ENCODE data around the gene RFPL3. TPM values are rescaled to one million over a fixed set of nuclear protein-coding genes. Genes with fewer than 3 reads are reported as not detected.

RFPL3 gene
- total and polyA plus RNA-seq, 10 of the 15 experiments (the other 5 are each of a cell fraction or from before 2014, with no cell fraction given): not detected

DNA sequence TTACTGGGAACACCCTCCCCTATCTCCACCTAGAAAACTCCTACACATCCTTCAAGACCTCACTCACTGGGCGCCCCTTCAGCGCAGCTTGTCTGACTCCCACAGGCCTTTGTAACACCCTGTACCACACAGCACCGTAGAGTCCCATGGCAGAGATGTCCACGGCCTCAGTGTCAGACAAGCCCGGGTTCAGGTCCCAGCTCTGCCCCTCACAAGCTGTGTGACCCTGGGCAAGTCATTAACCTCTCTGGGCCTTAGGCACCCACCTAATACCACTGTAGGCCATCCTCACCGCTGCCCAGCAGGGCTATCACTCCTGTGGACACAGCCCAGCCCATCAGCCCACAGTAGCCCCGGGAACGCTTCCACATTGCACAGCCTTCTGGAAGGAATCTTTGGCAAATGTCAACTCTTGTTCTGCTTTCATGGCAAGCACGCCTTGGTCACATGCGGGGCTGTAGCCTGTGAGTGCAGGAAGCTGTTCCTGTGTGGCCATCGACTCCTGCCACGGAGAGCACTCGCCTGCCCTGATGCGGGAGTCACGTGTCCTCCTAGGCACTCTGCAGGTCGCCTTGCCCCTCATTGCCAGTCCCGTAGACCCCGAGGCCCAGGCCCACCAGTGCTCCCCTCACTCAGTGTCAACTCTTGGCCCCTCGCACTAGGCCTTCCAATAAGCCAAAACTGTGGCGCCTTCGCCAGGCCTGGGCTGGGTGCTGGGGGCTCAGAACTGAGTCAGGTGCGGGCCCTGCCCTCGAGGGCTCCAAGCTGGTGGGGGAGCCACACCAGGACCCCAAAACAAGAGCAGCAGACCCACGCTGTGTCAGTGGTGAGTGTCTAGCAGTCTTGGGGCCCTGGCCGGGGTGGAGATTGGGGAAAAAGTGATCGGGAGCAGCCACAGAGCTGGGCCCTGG lies 32.9 kb upstream of the RFPL3 start:
- no peak for DNase-seq (ENCODE audit: low read depth, low spot score)
- H3K27me3 ChIP-seq (replicated peaks in 1 of 2; ENCODE audit: control insufficient read depth in 2 of 2, insufficient read depth in 2 of 2, low read length in 1 of 2): no peaks in the 10 kb centered on the region; a peak in 1 of 4 replicates
- in situ Hi-C loops (cut with MboI) (no loop called here), intact Hi-C loops (cut with micrococcal nuclease; ENCODE audit: unreplicated experiment) (no loop called here)
- no peak for FAIRE-seq
- ChIA-PET CTCF (interaction anchor here (0.6 kb wide), 1 partner anchor 13 kb away, joined by 3 read pairs; no protein-coding TSS in a partner anchor), SMC1A (ENCODE audit: uncharacterized antibody, unreplicated experiment) (no interaction called here), RAD21 (ENCODE audit: unreplicated experiment) (no interaction called here), POLR2A (no interaction called here)
- no peaks in the 10 kb centered on the region for H3K36me3 ChIP-seq (ENCODE audit: control insufficient read depth in 2 of 2, insufficient read depth in 2 of 2, low read length in 1 of 2)
- H3K4me3 ChIP-seq: no peak overlapping the region
- H3K79me2 ChIP-seq (ENCODE audit: control insufficient read depth, insufficient read depth, low read length): no peaks in the 10 kb centered on the region
- TF ChIP-seq MYC (IDR thresholded peaks at IDR 0.05; ENCODE audit: insufficient read depth, insufficient read length, insufficient replicate concordance, low read length, severe bottlenecking) (no peak), CEBPB (IDR thresholded peaks at IDR 0.05; ENCODE audit: borderline replicate concordance in 1 of 2, low read depth in 2 of 2, low read length in 2 of 2) (no peak)
- no peak overlapping the region for H3K4me2 ChIP-seq (ENCODE audit: control insufficient read depth, insufficient read depth)
- H3K27ac ChIP-seq (ENCODE audit: control insufficient read depth, insufficient read depth): no peak overlapping the region
- H3K9me3 ChIP-seq (replicated peaks; ENCODE audit: control insufficient read depth, insufficient read depth, low read length): no peaks in the 10 kb centered on the region
- no TSS peak for BruUV-seq (replicated peaks)
- H4K20me1 ChIP-seq (ENCODE audit: control insufficient read depth, insufficient read depth): no peaks in the 10 kb centered on the region
- no peak overlapping the region for H3K9ac ChIP-seq (ENCODE audit: control insufficient read depth, insufficient read depth, low read length)
- H2AFZ ChIP-seq (ENCODE audit: control insufficient read depth, low read depth, low read length): no peak overlapping the region
- WGBS (ENCODE audit: insufficient coverage, insufficient replicate concordance, low lambda C conversion rate, missing lambda C conversion rate): 32% methylated on average over 26 of the region's 26 CpGs
- H3K4me1 ChIP-seq (ENCODE audit: control insufficient read depth, insufficient read depth, low read length): no peaks in the 10 kb centered on the region
- ATAC-seq: no peak

- ChIA-PET POLR2A (no interaction called here), SMC1A (ENCODE audit: uncharacterized antibody, unreplicated experiment) (no interaction called here), CTCF (no interaction called here), RAD21 (ENCODE audit: unreplicated experiment) (no interaction called here)
- H3K4me1 ChIP-seq (ENCODE audit: control insufficient read depth, insufficient read depth, low read length): no peaks in the 10 kb centered on the region
- no peaks in the 10 kb centered on the region for H3K79me2 ChIP-seq (ENCODE audit: control insufficient read depth, insufficient read depth, low read length)
- ATAC-seq: no peak
- H3K36me3 ChIP-seq (ENCODE audit: control insufficient read depth in 2 of 2, insufficient read depth in 2 of 2, low read length in 1 of 2): no peaks in the 10 kb centered on the region
- no peaks in the 10 kb centered on the region for H3K9me3 ChIP-seq (replicated peaks; ENCODE audit: control insufficient read depth, insufficient read depth, low read length)
- H3K27me3 ChIP-seq (replicated peaks in 1 of 2; ENCODE audit: control insufficient read depth in 2 of 2, insufficient read depth in 2 of 2, low read length in 1 of 2): no peaks in the 10 kb centered on the region; a peak in 1 of 4 replicates
- intact Hi-C loops (cut with micrococcal nuclease; ENCODE audit: unreplicated experiment) (no loop called here), in situ Hi-C loops (cut with MboI) (no loop called here)
- DNase-seq (ENCODE audit: low read depth, low spot score): no peak
- BruUV-seq (replicated peaks): no TSS peak
- FAIRE-seq: no peak
- no peak overlapping the region for H3K4me2 ChIP-seq (ENCODE audit: control insufficient read depth, insufficient read depth)
- H2AFZ ChIP-seq (ENCODE audit: control insufficient read depth, low read depth, low read length): no peak overlapping the region
- 54% methylated on average over 9 of the region's 9 CpGs for WGBS (ENCODE audit: insufficient coverage, insufficient replicate concordance, low lambda C conversion rate, missing lambda C conversion rate)
- TF ChIP-seq IRF3 (IDR thresholded peaks at IDR 0.05) (no peak), JUND (IDR thresholded peaks at IDR 0.05; ENCODE audit: low read depth, low read length) (no peak), CREB1 (IDR thresholded peaks at IDR 0.05; ENCODE audit: low read depth) (no peak)
- TF ChIP-seq, protein P1, sequence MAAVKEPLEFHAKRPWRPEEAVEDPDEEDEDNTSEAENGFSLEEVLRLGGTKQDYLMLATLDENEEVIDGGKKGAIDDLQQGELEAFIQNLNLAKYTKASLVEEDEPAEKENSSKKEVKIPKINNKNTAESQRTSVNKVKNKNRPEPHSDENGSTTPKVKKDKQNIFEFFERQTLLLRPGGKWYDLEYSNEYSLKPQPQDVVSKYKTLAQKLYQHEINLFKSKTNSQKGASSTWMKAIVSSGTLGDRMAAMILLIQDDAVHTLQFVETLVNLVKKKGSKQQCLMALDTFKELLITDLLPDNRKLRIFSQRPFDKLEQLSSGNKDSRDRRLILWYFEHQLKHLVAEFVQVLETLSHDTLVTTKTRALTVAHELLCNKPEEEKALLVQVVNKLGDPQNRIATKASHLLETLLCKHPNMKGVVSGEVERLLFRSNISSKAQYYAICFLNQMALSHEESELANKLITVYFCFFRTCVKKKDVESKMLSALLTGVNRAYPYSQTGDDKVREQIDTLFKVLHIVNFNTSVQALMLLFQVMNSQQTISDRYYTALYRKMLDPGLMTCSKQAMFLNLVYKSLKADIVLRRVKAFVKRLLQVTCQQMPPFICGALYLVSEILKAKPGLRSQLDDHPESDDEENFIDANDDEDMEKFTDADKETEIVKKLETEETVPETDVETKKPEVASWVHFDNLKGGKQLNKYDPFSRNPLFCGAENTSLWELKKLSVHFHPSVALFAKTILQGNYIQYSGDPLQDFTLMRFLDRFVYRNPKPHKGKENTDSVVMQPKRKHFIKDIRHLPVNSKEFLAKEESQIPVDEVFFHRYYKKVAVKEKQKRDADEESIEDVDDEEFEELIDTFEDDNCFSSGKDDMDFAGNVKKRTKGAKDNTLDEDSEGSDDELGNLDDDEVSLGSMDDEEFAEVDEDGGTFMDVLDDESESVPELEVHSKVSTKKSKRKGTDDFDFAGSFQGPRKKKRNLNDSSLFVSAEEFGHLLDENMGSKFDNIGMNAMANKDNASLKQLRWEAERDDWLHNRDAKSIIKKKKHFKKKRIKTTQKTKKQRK (IDR thresholded peaks at IDR 0.05; ENCODE audit: low read depth, low read length): no peak
- H3K9ac ChIP-seq (ENCODE audit: control insufficient read depth, insufficient read depth, low read length): no peak overlapping the region
- H3K27ac ChIP-seq (ENCODE audit: control insufficient read depth, insufficient read depth): no peak overlapping the region
- H3K4me3 ChIP-seq: no peak overlapping the region
- no peaks in the 10 kb centered on the region for H4K20me1 ChIP-seq (ENCODE audit: control insufficient read depth, insufficient read depth)
These were observed 32.3 kb upstream of the RFPL3 start for GRCh38 chr22:32325416-32325801.

All from GM12878 (cell line).